ENCODE measurements around the gene ZNF584. TPM values are rescaled to one million over a fixed set of nuclear protein-coding genes. Genes with fewer than 3 reads are reported as not detected.

Gene ZNF584
- polyA plus RNA-seq, 1 donor from 2014 or later = 29.6 TPM

DNA sequence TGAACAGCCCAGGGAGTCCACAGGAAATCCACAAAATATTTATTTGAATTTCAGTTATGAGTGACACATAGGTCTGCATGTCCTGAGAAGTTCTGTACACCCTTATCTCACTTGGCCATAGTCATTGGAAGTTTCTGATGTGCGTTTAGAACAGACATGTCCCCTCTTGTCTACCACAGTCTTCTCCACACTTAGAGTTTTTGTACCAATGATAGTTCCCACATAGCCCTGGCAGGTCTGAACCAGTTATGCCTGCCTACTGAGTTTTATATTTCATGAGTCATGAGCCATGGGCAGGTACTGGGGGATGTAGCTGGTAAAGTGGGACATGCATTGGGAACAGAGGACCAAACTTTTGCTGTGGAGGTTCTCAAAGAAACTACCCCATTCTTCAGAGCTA, 20.2 kb downstream of the ZNF584 start:
- no peaks in the 10 kb centered on the region for H3K27me3 ChIP-seq (ENCODE audit: insufficient read depth, low read depth, low read length)
- peaks cover 14% of the 10 kb centered on the region for H3K36me3 ChIP-seq (ENCODE audit: insufficient read depth, low read length)
- no peaks in the 10 kb centered on the region for H3K9me2 ChIP-seq (ENCODE audit: insufficient read depth, low read length)
- H3K4me3 ChIP-seq (ENCODE audit: low read length) = no peak overlapping the region
- H3K4me2 ChIP-seq (ENCODE audit: low read length) = no peak overlapping the region
- H3K79me2 ChIP-seq (replicated peaks; ENCODE audit: insufficient read depth, low read length) = no peaks in the 10 kb centered on the region
- peaks cover 19% of the 10 kb centered on the region for H3K9me3 ChIP-seq (ENCODE audit: low read length)
- no peaks in the 10 kb centered on the region for H3F3A ChIP-seq (ENCODE audit: insufficient read depth, low read length, poor library complexity, severe bottlenecking)
- H3K9ac ChIP-seq (ENCODE audit: low read length) = no peak overlapping the region
- TF ChIP-seq SMC3 (conservative IDR thresholded peaks at IDR 0.05; ENCODE audit: poor library complexity) = no peak
- TF ChIP-seq, protein P1, sequence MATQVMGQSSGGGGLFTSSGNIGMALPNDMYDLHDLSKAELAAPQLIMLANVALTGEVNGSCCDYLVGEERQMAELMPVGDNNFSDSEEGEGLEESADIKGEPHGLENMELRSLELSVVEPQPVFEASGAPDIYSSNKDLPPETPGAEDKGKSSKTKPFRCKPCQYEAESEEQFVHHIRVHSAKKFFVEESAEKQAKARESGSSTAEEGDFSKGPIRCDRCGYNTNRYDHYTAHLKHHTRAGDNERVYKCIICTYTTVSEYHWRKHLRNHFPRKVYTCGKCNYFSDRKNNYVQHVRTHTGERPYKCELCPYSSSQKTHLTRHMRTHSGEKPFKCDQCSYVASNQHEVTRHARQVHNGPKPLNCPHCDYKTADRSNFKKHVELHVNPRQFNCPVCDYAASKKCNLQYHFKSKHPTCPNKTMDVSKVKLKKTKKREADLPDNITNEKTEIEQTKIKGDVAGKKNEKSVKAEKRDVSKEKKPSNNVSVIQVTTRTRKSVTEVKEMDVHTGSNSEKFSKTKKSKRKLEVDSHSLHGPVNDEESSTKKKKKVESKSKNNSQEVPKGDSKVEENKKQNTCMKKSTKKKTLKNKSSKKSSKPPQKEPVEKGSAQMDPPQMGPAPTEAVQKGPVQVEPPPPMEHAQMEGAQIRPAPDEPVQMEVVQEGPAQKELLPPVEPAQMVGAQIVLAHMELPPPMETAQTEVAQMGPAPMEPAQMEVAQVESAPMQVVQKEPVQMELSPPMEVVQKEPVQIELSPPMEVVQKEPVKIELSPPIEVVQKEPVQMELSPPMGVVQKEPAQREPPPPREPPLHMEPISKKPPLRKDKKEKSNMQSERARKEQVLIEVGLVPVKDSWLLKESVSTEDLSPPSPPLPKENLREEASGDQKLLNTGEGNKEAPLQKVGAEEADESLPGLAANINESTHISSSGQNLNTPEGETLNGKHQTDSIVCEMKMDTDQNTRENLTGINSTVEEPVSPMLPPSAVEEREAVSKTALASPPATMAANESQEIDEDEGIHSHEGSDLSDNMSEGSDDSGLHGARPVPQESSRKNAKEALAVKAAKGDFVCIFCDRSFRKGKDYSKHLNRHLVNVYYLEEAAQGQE (IDR thresholded peaks at IDR 0.05; ENCODE audit: borderline replicate concordance) = no peak
- TF ChIP-seq TAF1 (IDR thresholded peaks at IDR 0.05; ENCODE audit: low read depth) = no peak
- TF ChIP-seq, protein P2, sequence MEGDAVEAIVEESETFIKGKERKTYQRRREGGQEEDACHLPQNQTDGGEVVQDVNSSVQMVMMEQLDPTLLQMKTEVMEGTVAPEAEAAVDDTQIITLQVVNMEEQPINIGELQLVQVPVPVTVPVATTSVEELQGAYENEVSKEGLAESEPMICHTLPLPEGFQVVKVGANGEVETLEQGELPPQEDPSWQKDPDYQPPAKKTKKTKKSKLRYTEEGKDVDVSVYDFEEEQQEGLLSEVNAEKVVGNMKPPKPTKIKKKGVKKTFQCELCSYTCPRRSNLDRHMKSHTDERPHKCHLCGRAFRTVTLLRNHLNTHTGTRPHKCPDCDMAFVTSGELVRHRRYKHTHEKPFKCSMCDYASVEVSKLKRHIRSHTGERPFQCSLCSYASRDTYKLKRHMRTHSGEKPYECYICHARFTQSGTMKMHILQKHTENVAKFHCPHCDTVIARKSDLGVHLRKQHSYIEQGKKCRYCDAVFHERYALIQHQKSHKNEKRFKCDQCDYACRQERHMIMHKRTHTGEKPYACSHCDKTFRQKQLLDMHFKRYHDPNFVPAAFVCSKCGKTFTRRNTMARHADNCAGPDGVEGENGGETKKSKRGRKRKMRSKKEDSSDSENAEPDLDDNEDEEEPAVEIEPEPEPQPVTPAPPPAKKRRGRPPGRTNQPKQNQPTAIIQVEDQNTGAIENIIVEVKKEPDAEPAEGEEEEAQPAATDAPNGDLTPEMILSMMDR (IDR thresholded peaks at IDR 0.05; ENCODE audit: poor library complexity, severe bottlenecking) = no peak
- H3K27ac ChIP-seq (ENCODE audit: low read length) = no peak overlapping the region
- no peak overlapping the region for H2AFZ ChIP-seq (ENCODE audit: low read depth, low read length)
- no peaks in the 10 kb centered on the region for H4K20me1 ChIP-seq (ENCODE audit: insufficient read depth)

DNA sequence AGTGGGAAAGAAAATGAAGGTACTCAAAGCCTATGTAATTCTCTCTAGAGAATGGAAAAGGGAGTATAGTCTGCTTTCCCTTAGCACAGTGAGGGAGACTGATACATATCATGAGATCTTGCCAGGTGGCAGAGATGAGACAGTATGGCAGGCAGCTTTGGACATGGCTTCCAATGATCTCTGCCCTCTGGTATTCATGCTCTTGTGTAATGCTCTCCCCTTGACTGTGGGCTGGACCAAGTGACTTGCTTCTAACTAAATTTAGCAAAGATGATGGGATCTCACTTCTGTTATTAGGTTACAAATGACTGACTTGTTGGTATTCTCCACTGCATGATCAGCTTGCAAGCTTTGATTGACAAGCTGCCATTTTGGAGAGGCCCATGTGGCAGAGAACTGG, 21.3 kb downstream of the ZNF584 start:
- no peak overlapping the region for H3K4me2 ChIP-seq (ENCODE audit: low read length)
- H3K9me2 ChIP-seq (ENCODE audit: insufficient read depth, low read length) = no peaks in the 10 kb centered on the region
- no peak overlapping the region for H3K9ac ChIP-seq (ENCODE audit: low read length)
- no peaks in the 10 kb centered on the region for H3K27me3 ChIP-seq (ENCODE audit: insufficient read depth, low read depth, low read length)
- H3K27ac ChIP-seq (ENCODE audit: low read length) = no peak overlapping the region
- peaks cover 25% of the 10 kb centered on the region for H3K36me3 ChIP-seq (ENCODE audit: insufficient read depth, low read length)
- no peaks in the 10 kb centered on the region for H4K20me1 ChIP-seq (ENCODE audit: insufficient read depth)
- no peak overlapping the region for H2AFZ ChIP-seq (ENCODE audit: low read depth, low read length)
- no peaks in the 10 kb centered on the region for H3F3A ChIP-seq (ENCODE audit: insufficient read depth, low read length, poor library complexity, severe bottlenecking)
- TF ChIP-seq TAF1 (IDR thresholded peaks at IDR 0.05; ENCODE audit: low read depth) (no peak), EP300 (conservative IDR thresholded peaks at IDR 0.05; ENCODE audit: poor library complexity, severe bottlenecking) (no peak), MXI1 (conservative IDR thresholded peaks at IDR 0.05; ENCODE audit: poor library complexity, severe bottlenecking) (no peak), SMC3 (conservative IDR thresholded peaks at IDR 0.05; ENCODE audit: poor library complexity) (no peak), POLR2AphosphoS5 (IDR thresholded peaks at IDR 0.05) (no peak), EZH2 (IDR thresholded peaks at IDR 0.05; ENCODE audit: borderline replicate concordance, insufficient read depth, low read length, poor library complexity, severe bottlenecking) (no peak), RAD21 (conservative IDR thresholded peaks at IDR 0.05) (no peak)
- TF ChIP-seq, protein P1 (IDR thresholded peaks at IDR 0.05; ENCODE audit: borderline replicate concordance) = no peak
- TF ChIP-seq, protein P2 (IDR thresholded peaks at IDR 0.05; ENCODE audit: poor library complexity, severe bottlenecking) = no peak
- no peaks in the 10 kb centered on the region for H3K79me2 ChIP-seq (replicated peaks; ENCODE audit: insufficient read depth, low read length)
- H3K4me3 ChIP-seq (ENCODE audit: low read length) = no peak overlapping the region
- peaks cover 30% of the 10 kb centered on the region for H3K9me3 ChIP-seq (ENCODE audit: low read length)

All from neural cell (in vitro differentiated cells).